Neural cell (in vitro differentiated cells): ENCODE results near the gene IGF2BP2. TPM values are rescaled to one million over a fixed set of nuclear protein-coding genes. Genes with fewer than 3 reads are reported as not detected.

Experiments
- H2AFZ ChIP-seq: fragments of 200-600, 300-800 bp; sonication (generic), shearing (Covaris generic); 2 replicates; pipeline ENCODE4 v1.6.0; 2014; ENCODE audit warnings: low read depth, mild to moderate bottlenecking, antibody characterized with exemption, low read length, moderate library complexity
- H3F3A ChIP-seq: fragments of 200-600 bp; shearing (Covaris generic); 2 replicates; pipeline ENCODE4 v1.6.1; 2016; ENCODE audit warnings: mild to moderate bottlenecking, moderate library complexity, mixed read lengths, antibody characterized with exemption, low read length; ENCODE audit not compliant: insufficient read depth, poor library complexity, severe bottlenecking
- H3K27ac ChIP-seq: fragments of 200-600, 300-800 bp; sonication (generic), shearing (Covaris generic); 2 replicates; pipeline ENCODE4 v1.5.1; 2014; ENCODE audit warnings: mild to moderate bottlenecking, low read length, moderate library complexity
- H3K27me3 ChIP-seq: fragments of 300-800, 200-600 bp; sonication (generic), shearing (Covaris generic); 2 replicates; pipeline ENCODE4 v1.6.0; 2014; ENCODE audit warnings: mild to moderate bottlenecking, low read depth, low read length, moderate library complexity; ENCODE audit not compliant: insufficient read depth
- H3K36me3 ChIP-seq: fragments of 300-800, 200-600 bp; sonication (generic), shearing (Covaris generic); 2 replicates; pipeline ENCODE4 v1.5.1; 2014; ENCODE audit warnings: mild to moderate bottlenecking, antibody characterized with exemption, low read length, moderate library complexity; ENCODE audit not compliant: insufficient read depth
- H3K4me2 ChIP-seq: fragments of 300-800, 200-600 bp; sonication (generic), shearing (Covaris generic); 2 replicates; pipeline ENCODE4 v1.6.0; 2014; ENCODE audit warnings: mild to moderate bottlenecking, low read length
- H3K4me3 ChIP-seq: fragments of 300-800, 200-600 bp; sonication (generic), shearing (Covaris generic); 2 replicates; pipeline ENCODE4 v1.5.1; 2014; ENCODE audit warnings: mild to moderate bottlenecking, low read length, moderate library complexity
- H3K79me2 ChIP-seq: fragments of 200-600 bp; shearing (Covaris generic); replicated peaks from 2 replicates; pipeline ENCODE4 v1.6.0; 2014; ENCODE audit warnings: mild to moderate bottlenecking, low read length, moderate library complexity; ENCODE audit not compliant: insufficient read depth
- H3K9ac ChIP-seq: fragments of 300-800, 200-600 bp; sonication (generic), shearing (Covaris generic); 2 replicates; pipeline ENCODE4 v1.6.1; 2016; ENCODE audit warnings: mild to moderate bottlenecking, low read length, mixed read lengths
- H3K9me2 ChIP-seq: fragments of 200-600 bp; shearing (Covaris generic); 2 replicates; pipeline ENCODE4 v1.6.1; 2016; ENCODE audit warnings: mild to moderate bottlenecking, low read length, mixed read lengths; ENCODE audit not compliant: insufficient read depth
- H3K9me3 ChIP-seq: fragments of 200-600, 300-800 bp; sonication (generic), shearing (Covaris generic); 2 replicates; pipeline ENCODE4 v1.6.1; 2016; ENCODE audit warnings: mild to moderate bottlenecking, mixed run types, low read length, moderate library complexity, mixed read lengths
- H4K20me1 ChIP-seq: fragments of 200-600 bp; shearing (Covaris generic); 2 replicates; pipeline ENCODE4 v1.6.1; 2016; ENCODE audit warnings: mild to moderate bottlenecking, mixed run types; ENCODE audit not compliant: insufficient read depth
- CTCF ChIP-seq: fragments of 450-650 bp; IDR thresholded peaks from 2 replicates; pipeline ENCODE4 v1.5.1; 2014; ENCODE audit warnings: antibody characterized with exemption, mild to moderate bottlenecking, moderate library complexity; ENCODE audit not compliant: poor library complexity, severe bottlenecking
- EP300 ChIP-seq: fragments of 450-650 bp; conservative IDR thresholded peaks from 2 replicates; pipeline ENCODE4 v1.6.1; 2014; ENCODE audit warnings: antibody characterized with exemption, mild to moderate bottlenecking, moderate library complexity; ENCODE audit not compliant: poor library complexity, severe bottlenecking
- EZH2 ChIP-seq: fragments of 200-600, 300-800 bp; shearing (Covaris generic), sonication (generic); IDR thresholded peaks from 2 replicates; pipeline ENCODE4 v1.6.1; 2014; ENCODE audit warnings: antibody characterized with exemption, low read length, borderline replicate concordance, mild to moderate bottlenecking; ENCODE audit not compliant: insufficient read depth, poor library complexity, severe bottlenecking
- MXI1 ChIP-seq: fragments of 450-650 bp; conservative IDR thresholded peaks from 2 replicates; pipeline ENCODE4 v1.6.1; 2014; ENCODE audit warnings: antibody characterized with exemption, mild to moderate bottlenecking; ENCODE audit not compliant: poor library complexity, severe bottlenecking
- POLR2AphosphoS5 ChIP-seq: IDR thresholded peaks from 2 replicates; pipeline ENCODE4 v1.6.1; 2012
- REST ChIP-seq: IDR thresholded peaks from 2 replicates; pipeline ENCODE4 v1.6.1; 2012; ENCODE audit warnings: borderline replicate concordance
- SMC3 ChIP-seq: fragments of 450-650 bp; conservative IDR thresholded peaks from 2 replicates; pipeline ENCODE4 v1.6.1; 2014; ENCODE audit warnings: antibody characterized with exemption, mild to moderate bottlenecking, moderate library complexity; ENCODE audit not compliant: poor library complexity
- polyA plus RNA-seq: library from polyadenylated mRNA; depleted of rRNA; stranded (reverse); fragments of >200 nt; gene quantifications from 2 replicates; pipeline ENCODE4 v1.2.3, GENCODE V29; 2014

Gene IGF2BP2
- polyA plus RNA-seq, 1 donor from 2014 or later, result 46.6 TPM

DNA sequence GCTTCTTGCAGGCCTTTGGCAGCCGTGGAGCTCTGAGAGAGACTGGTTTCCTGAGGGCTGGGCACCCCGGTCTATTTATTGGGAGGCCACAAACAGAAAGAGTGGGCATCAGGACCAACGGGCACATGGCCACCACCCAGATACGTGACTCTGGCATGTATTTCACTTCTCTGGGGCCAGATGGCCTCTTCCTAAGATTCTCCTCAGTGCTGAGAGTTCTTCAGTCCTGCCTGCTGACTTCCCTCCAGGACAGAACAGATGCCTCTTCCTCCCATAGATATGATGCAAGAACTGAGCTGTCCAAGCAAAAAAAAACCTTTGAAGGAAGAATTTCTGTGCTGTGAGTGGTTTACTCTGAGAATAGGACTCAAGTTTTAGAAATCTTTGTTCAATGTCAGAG lies 107.7 kb downstream of the IGF2BP2 start:
- Histone ChIP-seq H4K20me1 (peaks cover 7% of the 10 kb centered on the region), H3K79me2 (peaks cover 80% of the 10 kb centered on the region), H3K9me3 (no peaks in the 10 kb centered on the region), H3K36me3 (no peaks in the 10 kb centered on the region), H2AFZ (no peak overlapping the region), H3K27me3 (no peaks in the 10 kb centered on the region), H3K4me2 (no peak overlapping the region), H3F3A (no peaks in the 10 kb centered on the region), H3K4me3 (no peak overlapping the region), H3K27ac (no peak overlapping the region), H3K9ac (no peak overlapping the region), H3K9me2 (no peaks in the 10 kb centered on the region)
- TF ChIP-seq CTCF (no peak), MXI1 (no peak)

DNA sequence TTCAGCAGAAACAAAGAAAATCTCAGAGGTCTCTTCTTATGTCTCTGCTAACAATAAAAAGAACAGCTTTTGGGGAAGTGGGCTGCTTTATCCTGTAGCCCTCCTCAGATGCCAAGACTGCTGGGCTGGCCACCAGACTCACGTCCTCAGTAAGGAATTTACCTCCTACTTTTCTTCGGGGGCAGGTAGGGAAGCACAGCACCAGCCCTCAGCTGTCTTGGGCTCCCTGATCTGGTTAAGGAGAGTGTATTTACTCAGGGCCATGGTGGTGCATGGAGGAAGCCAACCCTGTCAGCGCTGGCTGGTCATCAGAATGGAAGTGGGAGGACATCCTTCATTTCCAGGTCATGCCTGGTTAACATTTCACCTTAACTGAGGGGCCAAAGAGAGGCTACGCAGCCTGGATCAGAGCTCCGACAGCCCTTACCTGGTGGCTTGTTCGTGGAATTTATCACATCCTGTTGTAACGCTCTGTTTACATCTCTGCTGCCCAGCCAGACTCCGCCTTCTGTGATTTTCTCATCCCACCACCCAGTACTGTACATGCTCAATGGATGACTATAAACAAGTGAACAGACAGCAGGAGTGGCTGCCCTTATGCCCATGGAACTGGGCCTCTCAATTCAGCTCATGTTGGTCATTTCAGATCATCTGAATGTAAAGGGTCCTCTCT lies 108.3 kb downstream of the IGF2BP2 start:
- no peaks in the 10 kb centered on the region for H3K27me3 ChIP-seq
- no peak overlapping the region for H2AFZ ChIP-seq
- H3K4me2 ChIP-seq, result no peak overlapping the region
- no peaks in the 10 kb centered on the region for H3K9me2 ChIP-seq
- TF ChIP-seq REST (no peak), POLR2AphosphoS5 (no peak), MXI1 (no peak), EZH2 (no peak), CTCF (no peak), EP300 (no peak), SMC3 (no peak)
- H3K79me2 ChIP-seq, result peaks cover 80% of the 10 kb centered on the region
- peaks cover 4% of the 10 kb centered on the region for H4K20me1 ChIP-seq
- no peak overlapping the region for H3K9ac ChIP-seq
- no peaks in the 10 kb centered on the region for H3K9me3 ChIP-seq
- no peaks in the 10 kb centered on the region for H3F3A ChIP-seq
- H3K36me3 ChIP-seq, result no peaks in the 10 kb centered on the region
- no peak overlapping the region for H3K4me3 ChIP-seq
- no peak overlapping the region for H3K27ac ChIP-seq
